GM10847 (cell line): ENCODE results near the gene HOXA5.

Source experiments
- POLR2A ChIP-seq: IDR thresholded peaks from 2 replicates; pipeline ENCODE4 v1.6.1; 2011; ENCODE audit not compliant: insufficient read length; ENCODE audit errors: extremely low read depth

The HOXA5 gene

DNA sequence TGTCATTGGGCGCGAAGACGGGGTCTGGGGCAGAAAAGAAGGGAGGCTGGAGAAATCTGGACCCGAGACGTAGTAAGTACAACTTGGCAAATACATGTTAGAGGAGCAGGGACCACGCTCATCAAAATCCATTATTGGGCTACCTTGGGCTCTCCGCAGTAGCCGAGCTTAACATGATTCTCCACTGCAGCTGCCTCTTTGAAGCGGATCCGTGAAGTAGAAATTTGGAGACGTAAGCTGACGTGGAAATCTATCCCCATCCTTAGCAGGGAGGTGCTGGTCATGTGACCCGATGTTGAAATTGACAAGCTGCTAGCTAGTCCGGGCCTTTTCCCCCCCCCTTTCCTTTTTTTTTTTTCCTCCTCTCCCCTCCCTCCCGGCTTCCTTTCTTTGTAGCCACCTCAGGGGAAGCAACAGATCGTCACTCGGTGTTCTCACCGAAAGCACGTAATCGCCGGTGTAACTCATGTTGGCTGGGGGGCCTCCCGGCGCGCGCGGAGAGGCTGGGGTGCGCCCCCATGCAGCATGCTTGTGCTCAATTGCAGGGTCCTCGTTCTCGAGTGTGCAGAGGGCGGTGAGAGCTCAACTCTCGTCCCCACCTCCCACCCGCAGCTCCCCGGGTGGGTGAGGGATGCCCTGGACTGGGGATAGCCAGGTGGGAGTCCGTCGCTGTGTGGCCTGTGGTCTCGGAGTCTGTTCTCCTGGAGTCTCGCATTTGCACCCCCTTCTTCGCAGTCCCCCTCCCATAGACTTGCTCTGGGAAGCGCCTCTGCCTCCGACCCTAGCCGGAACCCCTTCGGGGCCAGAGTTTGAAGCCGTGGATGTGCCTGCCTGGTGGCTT lies 41.8 kb upstream of the HOXA5 start, which contains the start of gene HOXA11:
TSS of gene HOXA11 (minus strand) at position 220 of the 841 bp plus-strand sequence. CDS start at position 132, 88 bp downstream.
- no peak for TF ChIP-seq POLR2A

DNA sequence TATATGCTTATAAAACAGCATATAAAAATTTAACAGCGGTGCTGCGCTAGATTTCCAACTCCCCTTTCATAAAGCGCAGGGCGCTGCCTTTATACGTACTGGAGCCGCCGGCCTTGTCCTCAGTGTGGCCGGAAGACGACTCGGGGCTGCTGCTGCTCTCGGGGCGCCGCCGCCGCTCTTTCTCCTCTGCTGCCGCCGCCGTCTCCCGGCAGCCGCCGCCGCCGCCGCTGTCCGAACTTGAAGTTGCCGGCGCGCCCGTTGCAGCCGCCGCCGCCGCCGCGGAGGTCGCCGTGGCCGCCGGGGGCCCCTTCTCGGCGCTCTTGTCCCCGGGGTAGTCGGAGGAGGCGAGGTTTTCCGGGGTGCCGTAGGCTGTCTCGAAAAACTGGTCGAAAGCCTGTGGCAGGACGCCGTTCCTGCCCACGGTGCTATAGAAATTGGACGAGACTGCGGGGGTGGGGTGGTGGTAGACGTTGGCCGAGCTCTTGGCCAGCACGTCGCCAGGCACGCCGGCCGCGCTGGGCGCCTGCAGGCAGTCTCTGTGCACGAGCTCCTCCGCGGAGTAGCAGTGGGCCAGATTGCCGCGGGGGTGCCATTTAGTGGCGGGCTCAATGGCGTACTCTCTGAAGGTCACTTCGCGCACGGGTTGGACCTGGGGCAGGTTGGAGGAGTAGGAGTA lies 41.0 kb upstream of the HOXA5 start:
- no peak for TF ChIP-seq POLR2A

DNA sequence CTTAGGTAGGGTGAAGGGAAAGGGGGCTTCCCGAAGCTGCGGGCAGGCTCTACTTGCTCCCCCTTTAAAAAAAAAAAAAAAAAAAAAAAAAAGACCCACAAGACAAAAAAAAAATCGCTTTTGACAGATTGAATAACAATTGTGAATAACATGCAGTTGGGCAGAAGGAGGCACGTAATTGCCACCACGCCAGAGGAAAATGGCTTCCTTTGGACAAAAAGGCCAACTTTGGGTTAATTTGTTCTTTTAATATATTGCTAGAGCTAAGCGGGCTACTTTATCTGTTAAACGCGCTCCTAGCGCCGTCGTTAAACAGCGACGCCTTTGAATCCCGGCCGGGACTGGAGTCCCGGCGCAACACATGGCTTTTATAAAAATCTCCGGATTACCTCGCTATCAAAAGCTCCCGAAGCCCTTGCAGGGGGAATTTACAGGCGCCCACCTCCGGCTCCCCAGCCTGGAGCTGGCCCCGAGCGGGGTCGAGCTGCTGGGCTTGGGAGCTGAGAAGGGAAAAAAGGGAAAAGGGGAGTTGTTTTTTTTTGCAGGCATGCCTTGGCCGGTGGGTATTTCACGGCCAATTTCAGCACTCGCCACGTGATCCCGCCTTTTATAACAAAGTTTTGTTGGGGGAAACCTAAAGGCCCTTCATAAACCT lies 40.3 kb upstream of the HOXA5 start:
- no peak for TF ChIP-seq POLR2A

DNA sequence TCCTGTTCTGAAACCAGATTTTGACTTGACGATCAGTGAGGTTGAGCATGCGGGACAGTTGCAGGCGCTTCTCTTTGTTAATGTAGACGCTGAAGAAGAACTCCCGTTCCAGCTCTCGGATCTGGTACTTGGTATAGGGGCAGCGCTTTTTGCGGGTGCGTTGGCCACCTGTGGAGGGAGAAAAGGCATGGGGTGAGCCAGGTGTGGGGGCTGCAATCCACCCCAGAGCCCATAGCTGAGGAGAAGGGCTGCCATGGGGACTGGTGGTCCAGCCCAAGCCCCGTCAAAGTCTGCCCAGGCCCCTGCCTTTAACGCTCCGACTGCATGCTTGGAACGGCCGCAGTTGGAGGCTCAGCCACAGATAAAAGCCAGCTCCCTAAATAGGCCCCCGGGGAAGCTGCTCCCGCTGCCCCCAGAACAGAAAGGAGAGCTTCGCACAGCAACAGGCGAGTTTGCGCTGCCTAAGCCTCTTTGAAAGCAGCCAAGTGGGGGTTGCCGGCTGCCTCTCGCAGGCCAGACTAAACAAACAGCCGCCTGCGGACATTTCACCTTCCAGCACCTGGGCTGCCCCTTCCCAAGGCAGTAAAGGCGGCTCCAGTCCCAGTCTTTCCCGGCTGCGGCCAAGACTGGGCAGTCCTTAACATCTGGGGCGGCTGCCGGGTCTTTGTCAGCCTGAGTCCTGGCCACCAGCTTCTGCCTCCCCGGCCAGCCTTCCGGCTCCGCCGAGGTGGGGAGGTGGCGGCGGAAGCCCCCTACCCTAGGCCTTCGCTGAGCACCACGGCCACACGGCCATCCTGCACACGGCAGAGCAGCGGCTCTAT lies 39.6 kb upstream of the HOXA5 start:
- TF ChIP-seq POLR2A, result no peak

DNA sequence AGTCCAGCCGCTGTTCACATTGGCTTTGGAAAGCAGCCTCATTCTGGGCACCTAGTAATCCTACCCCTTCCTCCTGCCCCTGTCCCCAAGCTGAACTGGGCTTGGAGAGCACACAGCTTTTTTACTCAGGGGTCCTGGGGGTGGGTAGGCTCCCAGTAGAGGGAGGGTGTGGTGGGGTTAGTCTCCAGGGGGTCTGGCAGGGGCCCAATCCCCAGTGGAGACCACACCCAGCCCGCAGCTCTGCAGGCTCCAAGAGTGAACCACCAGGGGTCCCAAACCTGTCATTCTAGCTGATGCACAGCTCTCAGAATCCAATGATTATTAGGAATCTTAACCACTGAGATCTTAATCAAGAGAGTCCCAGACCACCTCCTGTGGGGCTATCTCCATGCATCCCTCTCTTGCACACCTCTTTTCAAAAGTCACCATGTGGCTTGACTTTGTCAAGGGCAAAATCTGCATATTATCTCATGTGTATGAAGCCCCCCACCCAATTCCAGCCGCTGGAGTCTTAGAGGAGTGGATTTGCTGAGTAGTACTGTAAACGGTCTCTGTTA lies 38.9 kb upstream of the HOXA5 start:
- no peak for TF ChIP-seq POLR2A

DNA sequence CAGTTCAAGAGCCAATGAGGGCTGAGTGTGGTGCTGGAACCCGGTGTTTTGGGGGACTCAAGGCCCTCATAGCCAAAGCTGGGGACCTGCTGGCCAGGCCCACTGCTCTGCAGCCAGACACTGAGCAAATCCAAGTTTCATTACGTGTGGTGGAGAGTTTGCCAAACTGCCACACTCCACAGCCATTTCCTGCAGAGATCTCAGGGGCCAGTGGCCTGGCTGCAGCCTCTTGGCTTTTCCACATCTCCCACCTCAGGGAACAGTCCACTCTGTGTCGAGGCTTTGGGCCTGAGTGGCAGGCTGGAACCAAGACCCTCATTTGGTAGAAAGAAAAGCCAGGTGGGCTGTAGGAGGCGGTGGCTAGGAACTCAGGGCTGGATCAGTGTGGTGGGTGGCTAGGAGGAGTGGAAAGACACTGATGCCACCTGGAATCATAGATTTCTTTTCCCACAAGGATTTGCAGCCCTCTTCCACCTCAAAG lies 38.4 kb upstream of the HOXA5 start:
- no peak for TF ChIP-seq POLR2A

DNA sequence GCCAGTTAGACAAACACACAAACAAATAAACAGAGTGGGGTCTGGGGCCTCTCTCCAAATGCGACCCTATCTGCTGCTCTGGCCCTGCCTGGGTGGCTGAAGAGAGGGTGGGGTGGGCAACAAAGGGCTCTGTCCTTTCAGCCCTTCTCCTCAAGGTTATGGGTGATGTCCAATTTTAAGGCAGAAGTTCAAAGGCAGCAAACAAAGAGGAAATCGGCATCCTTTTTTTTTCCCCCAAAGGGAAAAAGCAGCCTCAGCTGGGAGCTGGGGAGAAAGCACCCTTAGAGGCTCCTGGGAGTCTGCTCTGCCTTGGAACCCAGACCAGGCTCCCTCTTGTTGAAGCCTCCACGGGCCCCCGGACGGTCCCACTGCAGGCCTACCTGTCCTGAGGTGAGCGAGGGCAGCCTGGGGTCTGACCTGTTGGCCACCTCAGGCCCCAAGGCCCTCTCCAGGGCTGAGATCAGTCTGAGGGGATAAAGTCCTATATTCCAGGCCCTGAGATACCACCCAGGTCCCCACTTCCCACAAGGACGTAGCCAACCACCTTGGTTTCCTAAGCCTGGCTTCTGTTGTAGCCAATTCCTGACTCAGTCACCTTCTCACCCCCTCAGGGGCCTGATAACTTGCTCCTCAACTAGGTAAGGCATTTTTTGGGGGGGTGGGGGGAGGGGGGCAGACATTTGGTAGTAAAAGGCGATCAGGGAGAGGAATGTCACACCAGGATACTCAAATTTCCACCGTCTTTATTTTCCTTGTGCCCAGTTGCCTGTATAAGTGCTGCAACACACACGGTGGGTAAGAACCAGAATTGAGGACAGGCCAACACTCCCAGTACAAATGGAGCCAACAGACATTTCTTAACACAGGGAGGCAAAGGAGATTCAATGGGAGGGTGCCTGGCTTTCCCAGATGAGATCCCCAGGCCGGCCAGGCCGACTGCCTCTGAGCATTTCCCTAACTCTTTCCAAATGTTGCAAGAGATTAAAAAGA lies 37.2 kb upstream of the HOXA5 start:
- no peak for TF ChIP-seq POLR2A

DNA sequence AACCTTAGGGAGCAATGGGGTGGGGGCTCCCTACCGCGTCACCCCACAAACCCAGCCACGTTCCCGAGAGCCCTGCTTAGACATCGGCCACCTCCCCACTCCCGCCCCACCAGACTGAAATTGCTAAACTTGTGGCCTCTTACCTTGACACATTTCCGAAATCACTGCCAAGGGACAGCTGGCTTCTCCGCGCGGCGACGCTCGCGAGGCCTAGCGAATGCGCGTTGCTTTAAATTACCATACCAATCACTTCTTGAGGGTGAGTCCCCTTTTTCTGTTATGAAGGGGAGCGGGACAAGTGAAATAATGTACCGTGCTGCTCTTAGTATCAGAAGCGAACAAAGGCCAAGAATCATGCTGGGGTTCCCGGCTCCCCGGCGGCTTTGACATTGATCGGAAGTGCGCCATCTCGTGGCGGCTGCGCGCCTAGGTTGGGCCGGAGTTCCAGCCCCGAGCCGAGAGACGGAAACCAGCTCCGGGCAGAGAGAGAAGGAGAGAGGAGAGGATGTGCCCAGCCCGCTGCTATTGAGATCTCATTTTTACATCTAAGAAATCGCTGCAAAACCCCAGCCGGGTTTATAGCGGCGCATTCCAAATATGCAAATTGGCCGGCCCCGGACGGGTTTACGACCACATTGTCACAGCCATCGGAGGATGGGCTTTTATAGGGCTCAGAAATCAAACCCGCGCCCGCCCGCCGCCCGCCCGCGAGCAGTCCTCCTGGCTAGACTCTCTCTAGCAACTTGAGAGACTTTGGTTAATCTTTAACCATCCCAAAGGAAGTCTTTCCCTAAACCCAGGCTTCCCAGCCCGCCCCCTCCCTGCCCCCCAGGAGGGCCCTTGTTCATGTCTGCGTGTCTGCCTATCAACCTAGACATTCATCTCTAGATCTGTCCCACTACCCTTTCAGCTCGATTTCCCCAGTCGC lies 36.3 kb upstream of the HOXA5 start:
- TF ChIP-seq POLR2A, result no peak

DNA sequence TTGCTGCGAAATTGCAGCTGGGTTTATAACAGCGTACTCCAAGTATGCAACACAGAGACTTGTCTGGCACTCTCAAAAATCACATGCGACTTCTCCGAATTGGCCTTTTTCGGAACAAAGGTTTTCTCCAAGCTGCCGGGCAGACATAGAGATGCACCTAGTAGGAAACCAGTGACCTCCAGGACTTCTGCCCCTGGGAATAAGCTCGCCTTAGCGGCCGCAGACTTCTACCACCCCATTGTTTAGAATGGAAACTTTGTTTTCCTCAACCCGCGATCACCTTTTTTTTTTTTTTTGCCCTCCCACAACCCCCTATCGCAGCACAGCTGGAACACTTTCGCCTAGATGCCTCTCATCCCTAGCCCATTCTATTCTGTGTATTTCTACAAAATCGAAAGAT lies 35.5 kb upstream of the HOXA5 start:
- TF ChIP-seq POLR2A, result no peak

DNA sequence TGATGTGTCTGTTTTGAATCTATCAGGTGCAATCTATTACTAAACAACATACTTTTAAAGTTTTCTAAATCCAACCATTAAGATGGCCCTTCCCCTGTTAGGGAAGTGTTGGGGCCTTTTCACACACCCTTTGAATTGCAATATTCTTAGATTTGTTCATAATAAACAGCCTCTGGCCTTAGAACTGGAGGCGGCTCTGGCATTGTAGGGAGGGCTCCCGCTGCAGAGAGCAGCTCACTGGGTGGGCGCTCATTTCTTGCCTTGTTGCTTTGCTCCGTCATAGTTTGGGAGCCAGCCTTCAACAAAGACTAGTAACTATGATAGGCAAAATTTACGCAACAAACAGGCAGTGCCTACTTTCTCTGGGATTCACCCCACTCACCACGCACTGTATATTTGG lies 34.9 kb upstream of the HOXA5 start:
- no peak for TF ChIP-seq POLR2A

DNA sequence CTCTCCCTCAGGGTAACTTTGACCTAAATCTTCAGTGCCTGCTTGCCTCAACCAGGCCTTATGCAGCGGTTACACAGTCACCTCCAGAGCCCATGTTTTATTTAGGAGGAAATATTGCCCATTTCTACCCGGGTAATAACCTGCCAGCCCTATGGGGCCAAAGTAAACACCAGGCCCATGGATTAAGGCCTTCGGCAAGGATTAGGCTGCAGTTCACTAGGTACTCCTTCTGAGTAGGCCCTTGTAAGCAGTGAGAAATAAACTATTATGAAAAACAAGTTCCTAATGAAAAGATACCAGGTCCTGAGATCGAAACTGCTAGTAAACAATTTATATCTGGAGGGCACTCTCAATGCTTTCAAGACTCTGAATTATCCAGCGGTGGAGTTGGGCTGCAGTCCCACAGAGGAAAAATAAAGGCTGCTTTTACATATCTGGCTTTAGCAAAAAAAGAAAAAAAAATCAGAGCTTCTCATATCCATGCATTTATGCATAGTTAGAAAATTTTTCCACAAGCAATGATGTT lies 34.4 kb upstream of the HOXA5 start:
- no peak for TF ChIP-seq POLR2A
